Ovary (tissue), 9 donors: ENCODE measurements around the gene CERS6. TPM values are rescaled to one million over a fixed set of nuclear protein-coding genes. Genes with fewer than 3 reads are reported as not detected.
A peak's percentile ranks its signal among the peaks of the same experiment; 100 is the strongest.

Experiments
- DNase-seq, 5 donors: peaks; one replicate each; pipeline ENCODE4 v3.0.0-alpha.2; 2019 to 2020
- H3K27ac ChIP-seq, 2 donors: fragments of 200-600 bp; one replicate each; pipeline versions ENCODE4 v1.5.1 to v1.8.0; 2019 to 2022
- H3K27me3 ChIP-seq: fragments of 200-600 bp; one replicate; pipeline ENCODE4 v1.8.0; 2022
- H3K36me3 ChIP-seq: fragments of 200-600 bp; sonication (generic); one replicate; pipeline ENCODE4 v1.5.1; 2019
- H3K4me1 ChIP-seq: one replicate; pipeline ENCODE4 v1.8.1; 2013; ENCODE audit warnings: mild to moderate bottlenecking, moderate library complexity; ENCODE audit not compliant: insufficient read depth
- H3K4me3 ChIP-seq: fragments of 200-600 bp; sonication (generic); one replicate; pipeline ENCODE4 v1.5.1; 2017
- H3K9me3 ChIP-seq, 2 donors: fragments of 200-600 bp in 1 of 2; sonication (generic) in 1 of 2; one replicate each; pipeline versions ENCODE4 v1.5.1 to v1.8.1; 2013 to 2019; ENCODE audit warnings: mild to moderate bottlenecking in 1 of 2, moderate library complexity in 1 of 2
- EP300 ChIP-seq: sonication (generic); formaldehyde crosslinking; IDR thresholded peaks from one replicate; pipeline ENCODE4 v1.6.1; 2017; ENCODE audit warnings: antibody characterized with exemption
- POLR2A ChIP-seq: fragments of 450-650 bp; IDR thresholded peaks from one replicate; pipeline ENCODE4 v1.6.1; 2017; ENCODE audit warnings: antibody characterized with exemption, mild to moderate bottlenecking, moderate library complexity
- WGBS, 3 donors: extraction: QIAGEN DNeasy Blood & Tissue Kit in 1 of 3; methylation state at CpG; one replicate each; pipeline versions ENCODE4 v1.1.5 to v1.1.7; 2013 to 2017; 5-methylcytosine and 5-hydroxymethylcytosine counted together
- intact Hi-C, 4 donors: fragments of 100-400 bp; cut with DNase I; formaldehyde crosslinking; loops; one replicate each; pipeline versions ENCODE4 v1.11.0 to v1.15.1; 2022 to 2023
- polyA plus RNA-seq, 2 donors: library from polyadenylated mRNA; stranded (reverse); fragments of 200-250 nt in 1 of 2; fragments of 350-450 nt in 1 of 2; fragmentation: Illumina TruSeq in 1 of 2; extraction: RNeasy Lipid Tissue Mini Kit (QIAGEN cat#74804) in 1 of 2; gene quantifications; one replicate each; pipeline ENCODE4 v1.2.3, GENCODE V29; 2013 to 2014
- total RNA-seq, 7 donors: library from RNA; depleted of rRNA in 2 of 7; stranded (reverse); fragments of >200 nt in 2 of 7; fragmentation: NEBNext Ultra II Directional in 3 of 7; extraction: Animal tissue kit (Norgen Biotek cat#: 25700) in 3 of 7; gene quantifications; one replicate each; pipeline versions ENCODE4 v1.1.0 to v1.2.4, GENCODE V29; 2016 to 2023
- TF ChIP-seq, protein P1 (sequence below), 3 donors: fragments of 450-650 bp in 2 of 3; fragments of 200-600 bp in 1 of 3; IDR thresholded peaks; one replicate each; pipeline versions ENCODE4 v1.5.1 to v1.8.0; 2016 to 2022; ENCODE audit warnings: antibody characterized with exemption in 3 of 3, mild to moderate bottlenecking in 1 of 3
- donor health status: DM: no; HTN: no; CAD: no; lungs with moderate emphysema.
- donor health status: DM: no; HTN: no; CAD: no.
- donor health status: Bipolar disorder and iron deficiency.
- donor health status: DM: yes; HTN: yes; CAD: no.
- donor health status: DM: no; HTN: no; CAD: no.
- donor health status: DM: yes; HTN: yes; CAD: no.

The CERS6 gene
- total and polyA plus RNA-seq, 9 donors: 11.5 to 30.8 (median 24.9) TPM

- Histone ChIP-seq H3K36me3 (no peaks in the 10 kb centered on the region), H3K9me3 (no peaks in the 10 kb centered on the region), H3K4me3 (no peak overlapping the region), H3K27me3 (no peaks in the 10 kb centered on the region), H3K27ac (no peak overlapping the region), H3K4me1 (no peaks in the 10 kb centered on the region)
- TF ChIP-seq POLR2A: no peak
- TF ChIP-seq, protein P1, sequence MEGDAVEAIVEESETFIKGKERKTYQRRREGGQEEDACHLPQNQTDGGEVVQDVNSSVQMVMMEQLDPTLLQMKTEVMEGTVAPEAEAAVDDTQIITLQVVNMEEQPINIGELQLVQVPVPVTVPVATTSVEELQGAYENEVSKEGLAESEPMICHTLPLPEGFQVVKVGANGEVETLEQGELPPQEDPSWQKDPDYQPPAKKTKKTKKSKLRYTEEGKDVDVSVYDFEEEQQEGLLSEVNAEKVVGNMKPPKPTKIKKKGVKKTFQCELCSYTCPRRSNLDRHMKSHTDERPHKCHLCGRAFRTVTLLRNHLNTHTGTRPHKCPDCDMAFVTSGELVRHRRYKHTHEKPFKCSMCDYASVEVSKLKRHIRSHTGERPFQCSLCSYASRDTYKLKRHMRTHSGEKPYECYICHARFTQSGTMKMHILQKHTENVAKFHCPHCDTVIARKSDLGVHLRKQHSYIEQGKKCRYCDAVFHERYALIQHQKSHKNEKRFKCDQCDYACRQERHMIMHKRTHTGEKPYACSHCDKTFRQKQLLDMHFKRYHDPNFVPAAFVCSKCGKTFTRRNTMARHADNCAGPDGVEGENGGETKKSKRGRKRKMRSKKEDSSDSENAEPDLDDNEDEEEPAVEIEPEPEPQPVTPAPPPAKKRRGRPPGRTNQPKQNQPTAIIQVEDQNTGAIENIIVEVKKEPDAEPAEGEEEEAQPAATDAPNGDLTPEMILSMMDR (IDR thresholded peaks at IDR 0.05): no peak
- TF ChIP-seq EP300: no peak
- 94 to 96% (median 95%) methylated on average over 3 of the region's 3 CpGs for WGBS, 3 donors
- intact Hi-C loops: no loop called here
- no peak for DNase-seq
These were observed 168.0 kb downstream of the CERS6 start for GRCh38 chr2:168624028-168624427.

GRCh38 chr2:168626096-168626495 lies 170.0 kb downstream of the CERS6 start:
- TF ChIP-seq POLR2A: no peak
- TF ChIP-seq, protein P1 (IDR thresholded peaks at IDR 0.05): no peak
- intact Hi-C loops: no loop called here

GRCh38 chr2:168626647-168627046 lies 170.6 kb downstream of the CERS6 start:
- TF ChIP-seq, protein P1 (IDR thresholded peaks at IDR 0.05): no peak
- TF ChIP-seq EP300: no peak
- no peak for TF ChIP-seq POLR2A
- no peaks in the 10 kb centered on the region for H3K36me3 ChIP-seq
- no peak for DNase-seq
- no peaks in the 10 kb centered on the region for H3K9me3 ChIP-seq
- H3K27ac ChIP-seq: no peak overlapping the region
- 34 to 43% (median 37%) methylated on average over 3 of the region's 3 CpGs for WGBS, 3 donors
- no peaks in the 10 kb centered on the region for H3K4me1 ChIP-seq
- intact Hi-C loops: no loop called here
- no peak overlapping the region for H3K4me3 ChIP-seq
- H3K27me3 ChIP-seq: no peaks in the 10 kb centered on the region

More at GRCh38 chr2:168626096-168626495, 170.0 kb downstream of the CERS6 start:
- WGBS, 3 donors: 74 to 90% (median 90%) methylated on average over 4 of the region's 4 CpGs
- Histone ChIP-seq H3K36me3 (no peaks in the 10 kb centered on the region), H3K9me3 (no peaks in the 10 kb centered on the region), H3K27ac (no peak overlapping the region), H3K27me3 (no peaks in the 10 kb centered on the region), H3K4me3 (no peak overlapping the region), H3K4me1 (no peaks in the 10 kb centered on the region)
- DNase-seq: no peak

DNA sequence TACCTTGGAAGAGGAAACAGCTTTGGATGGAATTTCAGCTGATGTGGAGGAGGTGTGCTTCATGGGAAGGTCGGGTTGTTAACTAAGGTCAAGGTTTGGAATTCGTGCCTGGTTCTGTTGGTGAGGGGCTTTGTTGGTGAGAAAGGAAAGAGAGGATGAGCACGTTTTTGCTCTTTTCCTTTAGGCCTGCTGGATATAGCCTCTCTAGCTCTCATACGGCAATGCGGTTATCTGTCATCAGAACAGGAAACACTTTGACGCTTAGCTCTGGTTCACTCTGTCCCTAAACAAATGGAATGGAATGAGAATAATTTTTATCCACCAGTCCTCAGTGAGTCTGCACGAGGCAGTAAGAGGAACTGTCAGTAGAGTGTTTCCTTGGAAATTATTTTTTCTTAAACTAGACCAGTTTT lies 176.6 kb downstream of the CERS6 start:
- TF ChIP-seq, protein P1 (IDR thresholded peaks at IDR 0.05): no peak
- TF ChIP-seq EP300 (no peak), POLR2A (no peak)
- Histone ChIP-seq H3K27ac (peak overlapping the region; percentile 38 to 71), H3K36me3 (no peaks in the 10 kb centered on the region), H3K27me3 (no peaks in the 10 kb centered on the region), H3K4me3 (no peak overlapping the region), H3K4me1 (peaks cover 9% of the 10 kb centered on the region), H3K9me3 (no peaks in the 10 kb centered on the region)
- 1 to 4% (median 2%) methylated on average over 7 of the region's 7 CpGs for WGBS, 3 donors
- intact Hi-C loops: loop anchor here in 1 of 4 donors (10.0 kb wide), 1 partner anchor 178 kb away; the partner anchor contains the start of gene CERS6
- peak in 2 of 5 donors; percentile 22 to 27 for DNase-seq
